ENCODE data around the gene ARTN.

The ARTN gene

GRCh38 chr1:43979261-43979527 is 45.6 kb downstream of the ARTN start:
- Histone ChIP-seq H3K4me1 (ENCODE audit: insufficient read depth, low read length, poor library complexity, severe bottlenecking) (peaks cover 47% of the 10 kb centered on the region), H4K20me1 (ENCODE audit: insufficient read depth, low read length, poor library complexity, severe bottlenecking) (peaks cover 36% of the 10 kb centered on the region), H3K4me2 (ENCODE audit: low read depth, low read length, poor library complexity, severe bottlenecking) (peak overlapping the region; percentile 70), H3K4me3 (ENCODE audit: low read length, poor library complexity, severe bottlenecking) (peak overlapping the region; percentile 74), H3K9me3 (ENCODE audit: insufficient read depth, low read depth, low read length) (no peaks in the 10 kb centered on the region), H3K9ac (ENCODE audit: low read depth, low read length, poor library complexity, severe bottlenecking) (peak overlapping the region; percentile 81), H3F3A (ENCODE audit: low read depth) (no peaks in the 10 kb centered on the region), H3K27me3 (ENCODE audit: insufficient read depth, low read length, poor library complexity, severe bottlenecking) (no peaks in the 10 kb centered on the region), H3K9me2 (replicated peaks; ENCODE audit: low read depth, low read length) (no peaks in the 10 kb centered on the region), H3K36me3 (ENCODE audit: insufficient read depth, low read length) (no peaks in the 10 kb centered on the region), H3K79me2 (ENCODE audit: insufficient read depth, low read length) (peaks cover 47% of the 10 kb centered on the region), H2AFZ (ENCODE audit: low read length) (peak overlapping the region; percentile 59; the same call in 1 of the 2 replicates)
- TF ChIP-seq CTCF (conservative IDR thresholded peaks at IDR 0.05; ENCODE audit: low read length) (no peak), EZH2phosphoT487 (IDR thresholded peaks at IDR 0.05; ENCODE audit: borderline replicate concordance) (no peak)

- Histone ChIP-seq H3K27me3 (ENCODE audit: insufficient read depth, low read length, poor library complexity, severe bottlenecking) (no peaks in the 10 kb centered on the region), H3K36me3 (ENCODE audit: insufficient read depth, low read length) (no peaks in the 10 kb centered on the region), H3K79me2 (ENCODE audit: insufficient read depth, low read length) (peaks cover 47% of the 10 kb centered on the region), H4K20me1 (ENCODE audit: insufficient read depth, low read length, poor library complexity, severe bottlenecking) (peaks cover 36% of the 10 kb centered on the region), H3K9me2 (replicated peaks; ENCODE audit: low read depth, low read length) (no peaks in the 10 kb centered on the region), H3K4me1 (ENCODE audit: insufficient read depth, low read length, poor library complexity, severe bottlenecking) (peaks cover 45% of the 10 kb centered on the region), H3K9ac (ENCODE audit: low read depth, low read length, poor library complexity, severe bottlenecking) (peak overlapping the region; percentile 81), H3F3A (ENCODE audit: low read depth) (no peaks in the 10 kb centered on the region), H2AFZ (ENCODE audit: low read length) (peak overlapping the region; percentile 59; the same call in 1 of the 2 replicates), H3K4me2 (ENCODE audit: low read depth, low read length, poor library complexity, severe bottlenecking) (peak overlapping the region; percentile 70), H3K4me3 (ENCODE audit: low read length, poor library complexity, severe bottlenecking) (peak overlapping the region; percentile 74), H3K9me3 (ENCODE audit: insufficient read depth, low read depth, low read length) (no peaks in the 10 kb centered on the region)
- TF ChIP-seq EZH2phosphoT487 (IDR thresholded peaks at IDR 0.05; ENCODE audit: borderline replicate concordance), result no peak
Observed at GRCh38 chr1:43979528-43980254, 46.1 kb downstream of the ARTN start.

DNA sequence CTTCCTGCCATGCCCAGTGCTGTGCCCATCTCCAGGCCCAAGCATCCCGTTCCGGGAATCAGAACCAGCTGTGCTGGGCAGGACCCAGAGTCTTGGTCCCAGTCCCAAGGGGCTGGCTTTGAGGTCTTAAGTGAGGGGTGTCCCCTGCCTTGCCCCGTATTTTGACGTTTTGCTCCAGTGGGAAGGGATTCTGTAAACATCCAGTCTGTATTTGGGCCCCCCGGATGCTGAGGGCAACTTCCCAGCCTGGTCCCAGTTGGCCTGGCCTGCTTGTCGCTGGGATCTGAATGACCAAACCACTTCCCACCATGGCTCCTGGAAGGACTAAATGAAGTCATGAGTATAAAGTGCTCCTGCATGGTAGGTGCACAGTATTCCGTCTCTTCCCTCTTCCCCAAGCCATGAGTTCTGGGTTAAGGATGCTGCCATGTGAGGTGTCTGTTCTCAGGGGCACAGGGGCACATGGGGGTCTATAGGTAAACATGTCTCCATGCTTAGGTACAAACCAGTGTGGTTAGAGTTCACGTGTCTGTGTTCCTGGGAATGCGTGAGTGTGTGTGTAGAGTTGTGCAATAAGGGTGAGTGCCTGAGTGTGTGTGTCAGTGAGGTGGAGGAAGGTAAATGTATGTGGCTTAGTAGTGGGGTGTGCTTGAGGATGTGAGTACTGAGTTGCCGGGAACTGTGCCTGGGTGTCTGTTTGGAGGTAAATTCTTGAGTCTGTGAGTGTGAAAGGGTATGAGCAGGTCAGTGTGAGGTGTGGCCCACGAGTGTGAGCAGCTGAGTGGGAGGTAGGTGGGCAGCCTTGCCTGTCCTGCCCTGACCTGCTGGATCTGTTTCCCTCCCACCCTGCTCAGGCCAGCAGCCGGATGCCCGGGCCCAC is 46.9 kb downstream of the ARTN start:
- H2AFZ ChIP-seq (ENCODE audit: low read length), result no peak overlapping the region

More for the DNA sequence above, 46.9 kb downstream of the ARTN start:
- Histone ChIP-seq H3K9me2 (replicated peaks; ENCODE audit: low read depth, low read length) (no peaks in the 10 kb centered on the region), H4K20me1 (ENCODE audit: insufficient read depth, low read length, poor library complexity, severe bottlenecking) (peaks cover 31% of the 10 kb centered on the region), H3K27me3 (ENCODE audit: insufficient read depth, low read length, poor library complexity, severe bottlenecking) (no peaks in the 10 kb centered on the region), H3K4me3 (ENCODE audit: low read length, poor library complexity, severe bottlenecking) (peak overlapping the region; percentile 74), H3K4me1 (ENCODE audit: insufficient read depth, low read length, poor library complexity, severe bottlenecking) (peaks cover 45% of the 10 kb centered on the region), H3K9me3 (ENCODE audit: insufficient read depth, low read depth, low read length) (no peaks in the 10 kb centered on the region), H3K36me3 (ENCODE audit: insufficient read depth, low read length) (no peaks in the 10 kb centered on the region; the same call in 1 of the 2 replicates), H3K4me2 (ENCODE audit: low read depth, low read length, poor library complexity, severe bottlenecking) (peak overlapping the region; percentile 70), H3K9ac (ENCODE audit: low read depth, low read length, poor library complexity, severe bottlenecking) (peak overlapping the region; percentile 81), H3F3A (ENCODE audit: low read depth) (no peaks in the 10 kb centered on the region), H3K79me2 (ENCODE audit: insufficient read depth, low read length) (peaks cover 40% of the 10 kb centered on the region)
- TF ChIP-seq EZH2phosphoT487 (IDR thresholded peaks at IDR 0.05; ENCODE audit: borderline replicate concordance) (no peak), CTCF (conservative IDR thresholded peaks at IDR 0.05; ENCODE audit: low read length) (no peak)

Data from Loucy (cell line).